Lung (tissue), 12 donors: Measurements from ENCODE around the gene NINL. TPM values are rescaled to one million over a fixed set of nuclear protein-coding genes. Genes with fewer than 3 reads are reported as not detected.

Source experiments
- ATAC-seq: fragments of 200-7000 bp; cut with Tn5 transposase; one replicate; pipeline ENCODE4 v1.9.1; 2020; ENCODE audit warnings: moderate number of reproducible peaks; ENCODE audit not compliant: insufficient read depth, low FRiP score
- DNase-seq, 3 donors: peaks; one replicate each; pipeline ENCODE4 v3.0.0-alpha.2; 2013 to 2017
- H3K27ac ChIP-seq, 2 donors: one replicate each; pipeline ENCODE4 v1.5.1; 2013; ENCODE audit warnings: mild to moderate bottlenecking in 2 of 2, moderate library complexity in 2 of 2, control low read depth in 1 of 2, inconsistent platforms in 1 of 2, low read depth in 1 of 2, low read length in 1 of 2
- H3K27me3 ChIP-seq, 3 donors: one replicate each; pipeline ENCODE4 v1.5.1; 2013; ENCODE audit warnings: low read length in 2 of 3; ENCODE audit not compliant: control insufficient read depth in 3 of 3, insufficient read depth in 3 of 3
- H3K36me3 ChIP-seq, 4 donors: one replicate each; pipeline ENCODE4 v1.5.1; 2013; ENCODE audit warnings: low read length in 4 of 4, mild to moderate bottlenecking in 1 of 4, moderate library complexity in 1 of 4; ENCODE audit not compliant: control insufficient read depth in 4 of 4, insufficient read depth in 4 of 4
- H3K4me1 ChIP-seq, 5 donors: one replicate each; pipeline ENCODE4 v1.5.1; 2013; ENCODE audit warnings: low read length in 5 of 5, mild to moderate bottlenecking in 2 of 5, moderate library complexity in 1 of 5; ENCODE audit not compliant: control insufficient read depth in 5 of 5, insufficient read depth in 5 of 5
- H3K4me3 ChIP-seq: one replicate; pipeline ENCODE4 v1.5.1; 2013; ENCODE audit warnings: mild to moderate bottlenecking, control low read depth, moderate library complexity
- H3K9ac ChIP-seq, 2 donors: one replicate each; pipeline ENCODE4 v1.5.1; 2013; ENCODE audit warnings: low read length in 2 of 2, control low read depth in 1 of 2; ENCODE audit not compliant: insufficient read depth in 1 of 2
- H3K9me3 ChIP-seq, 4 donors: one replicate each; pipeline ENCODE4 v1.5.1; 2013; ENCODE audit warnings: low read length in 3 of 4, mild to moderate bottlenecking in 1 of 4, moderate library complexity in 1 of 4; ENCODE audit not compliant: control insufficient read depth in 4 of 4, insufficient read depth in 3 of 4
- CTCF ChIP-seq: IDR thresholded peaks from 2 replicates; pipeline ENCODE4 v1.5.1; 2012; ENCODE audit warnings: mild to moderate bottlenecking; ENCODE audit errors: control extremely low read depth, extremely low read depth
- WGBS, 2 donors: extraction: QIAGEN DNeasy Blood & Tissue Kit; methylation state at CpG; one replicate each; pipeline ENCODE4 v1.1.7; 2013; 5-methylcytosine and 5-hydroxymethylcytosine counted together
- polyA plus RNA-seq, 2 donors: library from polyadenylated mRNA; stranded (reverse); fragments of 200-250 nt; gene quantifications; one replicate each; pipeline ENCODE4 v1.2.1, GENCODE V29; 2013
- total RNA-seq, 2 donors: library from RNA; depleted of rRNA in 1 of 2; stranded (reverse); fragments of >200 nt in 1 of 2; gene quantifications; one replicate each; pipeline ENCODE4 v1.2.1, GENCODE V29; 2014 to 2021
- donor health status: control.
- donor health status: control.
- donor health status: Bipolar disorder and iron deficiency.
- donor health status: healthy.
- donor health status: DM: yes; HTN: yes; CAD: no.

The NINL gene
- total and polyA plus RNA-seq, 4 donors: 4.5 to 25.9 (median 12.0) TPM

- ATAC-seq (no peak), DNase-seq (no peak)
- H3K4me3 ChIP-seq: no peak overlapping the region
- H3K9ac ChIP-seq: no peak overlapping the region
- TF ChIP-seq CTCF: no peak
- no peaks in the 10 kb centered on the region for H3K9me3 ChIP-seq
- peaks cover 0 to 14% (median 5%) of the 10 kb centered on the region in 4 donors for H3K36me3 ChIP-seq
- WGBS, 2 donors: 93% methylated on average over 15 of the region's 15 CpGs
- no peaks in the 10 kb centered on the region for H3K27me3 ChIP-seq
- no peak overlapping the region for H3K27ac ChIP-seq
- peaks cover 0 to 3% (median 0%) of the 10 kb centered on the region in 5 donors for H3K4me1 ChIP-seq
Measured at GRCh38 chr20:25490656-25491445, 94.5 kb downstream of the NINL start.

DNA sequence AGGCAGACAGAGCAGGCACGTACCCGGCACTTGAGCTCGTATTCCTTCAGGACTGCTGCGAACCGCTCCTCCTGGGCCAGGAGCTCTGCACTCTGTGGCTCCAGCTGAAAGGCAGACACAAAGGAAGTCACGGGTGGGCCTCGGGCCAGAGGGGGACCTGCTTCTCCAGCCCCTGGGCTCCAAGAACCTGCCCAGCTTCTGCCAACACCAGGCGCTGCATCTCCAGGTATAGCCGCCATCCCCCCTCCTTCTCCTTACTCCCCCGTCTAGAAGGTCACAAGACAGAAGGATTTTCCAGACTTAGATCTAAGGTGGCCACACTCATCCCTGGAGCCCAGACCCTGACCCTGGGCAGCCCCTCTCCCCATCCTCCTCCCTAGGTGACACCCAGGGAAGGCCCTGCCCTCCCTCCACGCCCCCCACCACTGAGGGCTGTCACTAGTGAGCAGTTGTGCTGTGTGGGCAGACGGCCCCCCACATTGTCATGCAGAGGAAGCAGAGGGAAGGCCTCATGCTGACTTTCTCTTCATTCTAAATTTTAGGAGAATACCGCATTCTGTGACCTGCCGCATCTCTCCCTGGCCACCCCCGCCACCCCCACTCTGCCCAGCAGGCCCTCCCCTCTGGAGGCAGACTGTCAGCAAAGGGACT lies 96.0 kb downstream of the NINL start:
- no peak for DNase-seq
- no peak overlapping the region for H3K9ac ChIP-seq
- no peak overlapping the region for H3K4me3 ChIP-seq
- H3K36me3 ChIP-seq: peaks cover 0 to 22% (median 12%) of the 10 kb centered on the region in 4 donors
- no peak for TF ChIP-seq CTCF
- H3K4me1 ChIP-seq: peaks cover 0 to 3% (median 0%) of the 10 kb centered on the region in 5 donors
- no peak for ATAC-seq
- no peak overlapping the region for H3K27ac ChIP-seq
- WGBS, 2 donors: 93 to 96% methylated on average over 15 of the region's 15 CpGs
- no peaks in the 10 kb centered on the region for H3K27me3 ChIP-seq
- no peaks in the 10 kb centered on the region for H3K9me3 ChIP-seq

DNA sequence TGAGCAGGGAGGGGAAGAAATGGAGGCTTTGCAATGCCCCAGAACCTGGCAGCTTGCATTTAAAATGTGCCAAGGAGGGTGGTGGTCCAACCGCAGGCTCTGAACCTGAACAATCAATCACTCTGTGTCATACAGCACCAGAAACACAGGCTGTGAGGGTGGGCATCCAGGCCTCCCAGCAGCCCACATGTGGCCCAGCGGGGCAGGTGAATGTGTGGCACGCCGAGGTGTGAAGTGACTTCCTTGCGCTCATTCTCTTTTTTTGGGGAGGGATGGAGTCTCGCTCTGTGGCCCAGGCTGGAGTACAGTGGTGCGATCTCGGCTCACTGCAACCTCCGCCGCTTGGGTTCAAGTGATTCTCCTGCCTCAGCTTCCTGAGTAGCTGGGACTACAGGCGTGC lies 97.4 kb downstream of the NINL start:
- no peak overlapping the region for H3K27ac ChIP-seq
- 96 to 99% methylated on average over 11 of the region's 11 CpGs for WGBS, 2 donors
- no peak overlapping the region for H3K4me3 ChIP-seq
- no peak overlapping the region for H3K9ac ChIP-seq
- ATAC-seq (no peak), DNase-seq (no peak)
- H3K4me1 ChIP-seq: peaks cover 0 to under 1% (median 0%) of the 10 kb centered on the region in 5 donors
- H3K27me3 ChIP-seq: no peaks in the 10 kb centered on the region
- no peak for TF ChIP-seq CTCF
- H3K9me3 ChIP-seq: no peaks in the 10 kb centered on the region
- H3K36me3 ChIP-seq: peaks cover 0 to 26% (median 13%) of the 10 kb centered on the region in 4 donors
